HG03432 (cell line): ENCODE results near the gene OR7G1.
"Not testable (repeated sequence)": the region's sequence is repeated elsewhere in the genome, so short reads cannot be mapped to it uniquely, and the experiment has no call there.

Experiments used
- ATAC-seq: cut with Tn5 transposase; IDR thresholded peaks from one replicate; pipeline ENCODE4 v1.9.1; 2021; ENCODE audit warnings: mild to moderate bottlenecking, moderate library complexity; ENCODE audit not compliant: unreplicated experiment

The OR7G1 gene

DNA sequence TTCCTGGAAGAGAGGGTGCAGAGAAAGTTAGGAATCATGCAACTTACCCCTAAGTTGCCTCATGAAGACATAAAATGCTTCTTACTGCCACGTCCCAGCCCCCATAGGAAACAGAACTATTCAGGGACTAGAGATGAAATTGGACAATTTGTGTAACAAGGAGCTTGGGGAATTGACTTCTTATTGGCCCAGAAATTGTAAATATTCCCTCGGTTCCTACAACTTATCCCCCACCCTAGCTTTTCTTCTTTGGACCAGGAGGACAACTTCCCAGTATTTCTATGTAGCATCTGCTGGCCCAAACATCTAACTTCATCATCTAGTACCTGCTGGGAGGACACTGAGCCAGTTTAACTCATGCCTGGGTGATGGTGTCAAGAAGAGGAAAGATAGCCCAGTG, 28.8 kb downstream of the OR7G1 start, which contains the start of gene OR1M1:
TSS of gene OR1M1 (plus strand) at position 301 of the 400 bp plus-strand sequence. CDS start 6,184 bp downstream, outside the sequence.
- no peak for ATAC-seq

DNA sequence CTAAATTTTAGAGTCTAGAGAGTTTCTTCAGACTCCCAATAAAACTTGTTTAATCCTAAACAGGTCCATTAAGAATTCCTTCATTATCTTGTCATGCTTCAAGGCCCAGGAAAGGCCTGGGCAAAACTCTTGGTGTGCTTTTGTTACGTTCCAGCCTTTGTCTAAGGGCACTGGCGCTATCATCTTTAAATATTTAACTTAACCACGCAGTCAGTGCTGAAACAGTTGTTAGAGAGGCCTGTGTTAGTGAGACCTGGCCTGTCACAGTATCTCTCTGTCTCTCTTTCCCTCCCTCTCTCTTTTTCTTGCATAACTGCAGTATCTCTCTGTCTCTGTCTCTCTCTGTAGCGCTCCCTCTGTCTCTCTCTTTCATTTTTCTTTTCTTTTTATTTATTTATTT, 36.9 kb downstream of the OR7G1 start:
- no peak for ATAC-seq

DNA sequence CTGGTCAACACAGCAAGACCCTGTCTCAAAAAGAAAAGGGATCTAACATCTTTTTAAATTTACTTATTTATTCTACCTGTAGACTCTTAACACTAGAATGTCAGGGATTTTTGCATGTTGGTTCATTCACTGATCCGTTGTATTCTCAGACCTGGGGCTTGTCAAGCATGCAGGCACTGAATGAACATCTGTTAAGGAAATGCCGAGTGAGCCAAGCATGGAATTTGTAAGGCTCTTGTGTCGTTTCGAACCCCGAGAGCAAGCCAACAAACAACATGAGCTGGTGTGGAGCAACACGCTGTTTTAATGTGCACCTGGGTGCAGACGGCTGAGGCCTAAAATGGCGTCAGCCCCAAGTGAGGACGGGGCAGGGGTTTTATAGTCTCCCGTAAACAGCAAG, 38.7 kb downstream of the OR7G1 start:
- no peak for ATAC-seq

DNA sequence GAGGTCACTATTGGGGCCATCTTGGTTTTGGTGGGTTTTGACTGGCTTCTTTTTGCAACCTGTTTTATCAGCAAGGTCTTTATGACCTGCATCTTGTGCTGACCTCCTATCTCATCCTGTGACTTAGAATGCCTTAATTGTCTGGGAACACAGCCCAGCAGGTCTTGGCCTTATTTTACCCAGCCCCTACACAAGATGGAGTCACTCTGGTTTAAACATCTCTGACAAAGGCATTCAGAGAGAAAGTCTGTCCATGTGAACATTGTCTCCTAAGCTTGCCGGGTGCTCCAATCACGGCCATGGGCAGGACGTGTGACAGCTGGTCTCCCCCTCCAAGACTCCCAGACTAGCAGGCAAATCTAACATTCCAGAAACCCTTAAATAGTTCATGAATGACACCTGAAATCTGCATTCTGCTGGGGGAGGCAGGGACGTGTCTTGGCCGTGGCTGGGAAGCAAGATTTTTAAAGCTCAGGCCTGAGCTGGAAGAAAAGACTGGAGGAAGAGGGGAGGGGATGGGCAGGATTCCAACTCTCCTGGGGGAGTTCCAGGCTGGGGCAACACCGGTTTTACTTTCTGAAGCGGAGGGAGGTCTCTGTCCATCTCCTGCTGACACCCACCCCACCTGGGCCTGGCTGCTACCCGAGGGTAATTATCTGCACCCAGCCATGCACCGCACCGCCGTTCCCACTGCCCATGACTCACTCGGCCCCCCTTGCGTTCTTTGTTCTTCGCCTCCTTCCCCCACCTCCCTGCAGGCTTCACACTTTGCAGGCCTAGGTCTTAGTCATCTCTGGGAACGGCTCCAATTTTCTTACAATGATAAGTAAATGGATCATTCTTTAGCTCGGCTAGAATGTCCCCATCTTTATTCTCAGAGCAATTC, 40.3 kb downstream of the OR7G1 start:
- ATAC-seq: no peak

DNA sequence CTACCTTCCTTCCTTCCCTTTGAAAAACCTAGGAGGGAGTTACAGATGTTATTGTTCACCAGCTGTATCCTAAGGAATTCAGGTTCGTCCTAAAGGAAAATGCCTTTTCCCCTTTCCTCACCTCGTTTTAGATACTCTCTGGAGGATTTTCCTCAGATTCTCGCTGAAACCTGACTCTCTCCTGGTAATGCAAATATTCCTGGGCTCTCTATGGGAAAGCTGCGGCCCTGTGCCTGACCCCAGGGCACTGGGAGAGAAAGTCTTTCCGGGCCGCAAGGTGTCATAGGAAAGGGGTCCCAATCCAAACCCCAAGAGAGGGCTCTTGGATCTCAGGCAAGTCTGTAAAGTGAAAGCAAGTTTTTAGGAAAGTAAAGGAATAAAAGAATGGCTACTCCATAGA, 41.8 kb downstream of the OR7G1 start:
- no peak for ATAC-seq

DNA sequence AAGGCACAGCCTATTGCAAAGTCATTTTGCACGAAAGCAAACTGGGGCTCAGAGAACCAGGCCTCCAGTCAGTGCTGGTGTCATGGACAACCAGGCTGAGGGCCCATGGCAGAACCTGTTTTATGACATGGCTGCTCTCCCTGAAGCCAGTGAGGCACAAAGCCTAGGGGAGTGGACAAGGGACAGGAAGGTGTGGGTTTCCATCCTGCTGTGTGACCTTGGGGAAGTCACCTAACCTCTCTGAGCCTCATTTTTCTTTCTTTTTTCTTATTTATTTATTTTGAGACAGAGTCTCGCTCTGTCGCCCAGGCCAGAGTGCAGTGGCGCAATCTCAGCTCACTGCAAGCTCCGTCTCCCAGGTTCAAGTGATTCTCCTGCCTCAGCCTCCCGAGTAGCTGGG, 43.8 kb downstream of the OR7G1 start:
- not testable (repeated sequence) for ATAC-seq

DNA sequence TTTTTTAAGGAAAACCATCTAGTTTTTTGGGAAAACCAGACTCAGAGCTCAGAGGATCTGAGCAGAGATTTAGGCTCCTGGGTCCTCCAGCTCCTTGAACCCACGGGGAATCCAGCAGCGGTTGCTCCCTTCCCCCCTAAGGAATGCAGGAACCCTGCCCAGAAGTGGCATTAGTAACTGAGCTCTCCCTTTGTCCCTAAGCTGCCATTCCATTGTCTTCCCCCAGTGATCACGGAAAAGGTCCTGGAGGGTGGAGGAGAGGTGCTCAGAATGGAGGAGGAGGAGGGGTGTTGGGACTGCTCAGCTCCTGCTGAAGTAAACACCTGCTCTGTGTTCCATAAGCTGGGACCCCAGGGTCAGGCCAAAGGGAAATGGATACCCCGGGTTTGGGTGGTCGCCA, 45.5 kb downstream of the OR7G1 start:
- no peak for ATAC-seq

DNA sequence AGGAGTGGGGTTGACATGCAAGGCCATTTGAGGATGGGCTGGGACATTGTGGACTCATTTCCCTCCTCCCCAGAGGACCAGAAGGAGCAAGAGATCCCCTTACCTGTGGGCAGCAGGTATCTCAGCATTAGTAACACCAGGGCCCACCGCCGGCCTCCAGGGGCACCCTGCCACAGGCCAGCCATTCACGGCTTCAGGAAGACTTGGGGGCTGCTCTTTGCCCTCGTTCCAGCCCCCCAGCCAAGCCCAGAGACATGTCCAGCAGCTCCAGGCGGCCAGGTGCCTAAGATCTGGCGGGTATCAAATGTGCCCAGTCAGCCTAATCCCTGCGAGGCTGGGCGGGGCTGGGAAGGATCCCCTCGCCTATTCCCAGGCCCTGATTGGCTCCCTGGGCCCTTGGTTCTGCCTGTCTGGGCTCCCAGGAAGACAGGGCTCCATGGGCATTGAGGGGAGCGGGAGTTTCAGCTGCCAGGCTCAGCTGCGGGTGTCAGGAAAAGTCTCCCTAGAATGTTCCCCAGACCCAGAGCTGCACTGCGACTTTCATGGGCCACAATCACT, 50.0 kb downstream of the OR7G1 start:
- ATAC-seq: no peak
